HG03095 (cell line): ENCODE results near the gene GALC.
A peak's percentile ranks its signal among the peaks of the same experiment; 100 is the strongest.

Source experiments
- ATAC-seq: cut with Tn5 transposase; IDR thresholded peaks from one replicate; pipeline ENCODE4 v1.9.1; 2021; ENCODE audit warnings: moderate library complexity; ENCODE audit not compliant: unreplicated experiment

GALC gene

GRCh38 chr14:88008039-88008742, 15.2 kb upstream of the GALC start:
- no peak for ATAC-seq

GRCh38 chr14:88007608-88008007, 14.6 kb upstream of the GALC start:
- ATAC-seq: no peak

GRCh38 chr14:88005978-88006851, 13.2 kb upstream of the GALC start:
- peak; percentile 94 for ATAC-seq

GRCh38 chr14:88005050-88005481, 12.1 kb upstream of the GALC start, which contains the start of gene GPR65:
Gene GPR65 (plus strand): TSS chr14:88005135. CDS start chr14:88010848, 5,713 bp downstream.
- ATAC-seq: peak; percentile 68

GRCh38 chr14:88004506-88005036, 11.6 kb upstream of the GALC start:
- no peak for ATAC-seq

GRCh38 chr14:88003425-88003824, 10.4 kb upstream of the GALC start:
- ATAC-seq: no peak

- ATAC-seq: no peak
These were observed 9.6 kb upstream of the GALC start for GRCh38 chr14:88002421-88003075.

GRCh38 chr14:87999277-87999676, 6.3 kb upstream of the GALC start:
- ATAC-seq: no peak

GRCh38 chr14:87998482-87998881, 5.5 kb upstream of the GALC start:
- no peak for ATAC-seq

- no peak for ATAC-seq
These were observed 3.3 kb upstream of the GALC start for GRCh38 chr14:87996291-87996592.

- no peak for ATAC-seq
These were observed 2.7 kb upstream of the GALC start for GRCh38 chr14:87995500-87996290.

- peak; percentile 30 for ATAC-seq
These were observed 2.0 kb upstream of the GALC start for GRCh38 chr14:87994974-87995373.

- no peak for ATAC-seq
These were observed 650 bp downstream of the GALC start for GRCh38 chr14:87992346-87992717.

GRCh38 chr14:87990682-87991081, 2.3 kb downstream of the GALC start:
- no peak for ATAC-seq

GRCh38 chr14:87989956-87990299, 3.1 kb downstream of the GALC start:
- ATAC-seq: no peak

- no peak for ATAC-seq
These were observed 3.6 kb downstream of the GALC start for GRCh38 chr14:87989221-87989955.

GRCh38 chr14:87979689-87980088, 13.3 kb downstream of the GALC start:
- ATAC-seq: no peak

GRCh38 chr14:87975636-87976035, 17.3 kb downstream of the GALC start:
- no peak for ATAC-seq

- peak; percentile 92 for ATAC-seq
These were observed 22.0 kb downstream of the GALC start for GRCh38 chr14:87971010-87971409.

GRCh38 chr14:87967496-87967895, 25.5 kb downstream of the GALC start:
- ATAC-seq: no peak
